Urothelium cell line (cell line): ENCODE results near the gene DNAJA3.

Experiments used
- DNase-seq: peaks from one replicate; pipeline ENCODE4 v3.0.0; 2011; ENCODE audit warnings: low spot score, mixed read lengths
- FAIRE-seq: peaks from 2 replicates; lab custom pipeline; 2011; peaks lifted over from hg19 to GRCh38; lab: Jason Lieb, UNC

DNAJA3 gene

GRCh38 chr16:4501071-4501478, 75.4 kb downstream of the DNAJA3 start:
- FAIRE-seq (no peak), DNase-seq (no peak)

- FAIRE-seq, result no peak
- DNase-seq, result no peak
These were observed 79.9 kb downstream of the DNAJA3 start for GRCh38 chr16:4505356-4506147.
